GM12891 (cell line): ENCODE data around the gene LZTFL1.

Source experiments
- DNase-seq: peaks from one replicate; pipeline ENCODE4 v3.0.0; 2011; ENCODE audit warnings: low spot score; ENCODE audit not compliant: insufficient read length
- FAIRE-seq: peaks from 2 replicates; lab custom pipeline; 2011; peaks lifted over from hg19 to GRCh38; lab: Jason Lieb, UNC
- PAX5 ChIP-seq: IDR thresholded peaks from 2 replicates; pipeline ENCODE4 v1.6.1; 2011; ENCODE audit warnings: low read length, moderate library complexity, mild to moderate bottlenecking; ENCODE audit not compliant: insufficient read depth, severe bottlenecking
- POLR2A ChIP-seq: IDR thresholded peaks from 2 replicates; pipeline ENCODE4 v1.6.1; 2011; ENCODE audit warnings: low read depth, low read length, control low read depth
- POLR2AphosphoS5 ChIP-seq: IDR thresholded peaks from 2 replicates; pipeline ENCODE4 v1.6.1; 2011; ENCODE audit warnings: low read depth, low read length, control low read depth
- POU2F2 ChIP-seq: IDR thresholded peaks from 2 replicates; pipeline ENCODE4 v1.6.1; 2011; ENCODE audit warnings: low read depth, mild to moderate bottlenecking, control low read depth, low read length, moderate library complexity
- SPI1 ChIP-seq: IDR thresholded peaks from 2 replicates; pipeline ENCODE4 v1.6.1; 2011; ENCODE audit warnings: low read depth, low read length, control low read depth
- TAF1 ChIP-seq: IDR thresholded peaks from 2 replicates; pipeline ENCODE4 v1.6.1; 2011; ENCODE audit warnings: low read depth, low read length, control low read depth

Gene LZTFL1

GRCh38 chr3:45789235-45789812 lies 52.6 kb downstream of the LZTFL1 start:
- TF ChIP-seq POLR2AphosphoS5 (no peak), TAF1 (no peak)
- DNase-seq (no peak), FAIRE-seq (no peak)

DNA sequence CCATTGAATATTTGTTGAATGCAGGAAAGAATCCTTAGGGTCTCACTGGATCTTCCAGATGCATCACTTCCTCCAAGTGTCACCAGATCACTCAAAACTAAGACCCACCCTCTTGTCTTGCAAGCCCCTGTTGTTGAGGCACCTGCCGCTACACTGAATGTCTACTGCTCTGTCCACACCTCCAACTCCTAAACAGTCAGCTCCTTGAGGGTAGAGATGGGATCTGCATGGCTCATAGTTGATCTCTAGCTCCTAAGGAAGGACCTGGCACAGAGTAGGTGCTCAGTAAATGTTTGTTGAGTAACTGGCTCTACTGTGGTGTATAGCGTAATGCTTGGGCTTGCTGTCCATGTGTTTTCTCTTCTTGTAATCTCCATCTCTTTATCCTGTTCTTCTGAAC lies 54.4 kb downstream of the LZTFL1 start:
- FAIRE-seq (no peak), DNase-seq (no peak)
- TF ChIP-seq POLR2A = no peak

- TF ChIP-seq POU2F2 = no peak
- no peak for TF ChIP-seq POLR2AphosphoS5
- no peak for TF ChIP-seq PAX5
- TF ChIP-seq TAF1 = no peak
- TF ChIP-seq POLR2A = no peak
- no peak for FAIRE-seq
- no peak for DNase-seq
Observed at GRCh38 chr3:45786801-45787495, 55.0 kb downstream of the LZTFL1 start.

DNA sequence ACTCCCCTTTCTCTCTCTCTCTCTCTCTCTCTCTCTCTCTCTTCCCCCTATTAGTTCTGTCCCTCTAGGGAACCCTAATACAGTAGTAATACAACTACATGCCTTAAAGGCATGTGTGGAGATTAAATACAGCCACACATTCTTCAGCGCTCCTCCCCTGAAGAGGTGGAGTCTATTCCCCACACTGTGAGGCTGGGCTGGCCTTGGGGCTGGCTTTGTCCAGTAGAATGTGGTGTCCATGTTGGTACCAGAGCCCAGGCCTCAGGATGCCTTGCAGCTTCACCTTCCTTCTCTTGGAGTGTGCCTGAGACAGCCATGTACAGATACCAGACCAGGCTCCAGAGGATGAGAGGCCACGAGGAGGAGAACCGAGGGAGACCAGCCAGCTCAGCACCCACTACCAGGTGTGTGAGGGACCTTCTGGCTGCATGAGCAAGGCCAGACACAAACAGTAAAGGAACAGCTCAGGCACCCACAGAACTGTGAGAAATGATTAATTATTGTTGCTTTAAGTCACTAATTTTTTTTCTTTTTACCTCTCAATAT lies 56.2 kb downstream of the LZTFL1 start:
- no peak for FAIRE-seq

GRCh38 chr3:45783667-45784066 lies 58.3 kb downstream of the LZTFL1 start:
- DNase-seq (no peak), FAIRE-seq (no peak)
- TF ChIP-seq SPI1 (no peak), POLR2A (no peak), POU2F2 (no peak), POLR2AphosphoS5 (no peak), PAX5 (no peak), TAF1 (no peak)

More for the DNA sequence above, 56.2 kb downstream of the LZTFL1 start:
- TF ChIP-seq TAF1 (no peak), POLR2AphosphoS5 (no peak), POLR2A (no peak), PAX5 (no peak), SPI1 (no peak), POU2F2 (no peak)
- DNase-seq = no peak

DNA sequence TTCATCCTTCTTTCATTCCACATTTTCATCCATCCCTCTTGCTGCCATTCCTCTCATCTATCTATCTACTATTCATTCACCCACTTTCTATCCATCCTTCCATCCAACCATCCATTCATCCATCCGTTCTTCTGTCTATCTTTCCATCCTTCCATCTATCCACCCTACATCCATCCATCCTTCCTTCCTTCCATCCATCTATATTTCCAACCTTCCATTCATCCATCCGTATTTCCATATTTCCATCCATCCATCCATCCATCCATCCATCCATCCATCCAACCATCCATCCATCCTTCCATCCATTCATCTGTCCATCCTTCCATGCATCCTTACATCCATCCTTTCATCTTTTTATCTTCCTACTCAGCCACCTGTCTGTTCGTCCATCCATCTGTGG lies 59.5 kb downstream of the LZTFL1 start:
- TF ChIP-seq POU2F2 (no peak), TAF1 (no peak), PAX5 (no peak)
- DNase-seq (no peak), FAIRE-seq (no peak)

DNA sequence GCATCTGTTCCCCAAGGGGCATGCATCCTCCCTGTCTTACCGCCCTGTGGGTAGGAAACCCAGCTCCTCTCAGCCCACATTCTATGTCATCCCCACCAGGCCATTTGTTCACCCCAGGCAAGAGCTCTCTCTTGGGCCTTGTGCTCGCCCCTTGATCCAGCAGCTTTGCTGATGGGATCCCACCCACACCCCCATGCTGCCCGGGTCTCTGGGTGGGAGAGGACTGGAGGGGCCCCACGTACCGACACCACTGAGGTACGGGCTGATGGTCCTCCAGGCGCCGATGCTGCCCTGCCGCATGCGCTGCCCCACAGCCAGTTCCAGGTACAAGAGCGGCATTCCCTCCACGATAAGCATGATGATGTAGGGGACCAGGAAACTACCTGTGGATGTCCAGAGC lies 60.1 kb downstream of the LZTFL1 start:
- DNase-seq (no peak), FAIRE-seq (no peak)
- no peak for TF ChIP-seq POLR2A
- no peak for TF ChIP-seq POLR2AphosphoS5
- no peak for TF ChIP-seq PAX5
- no peak for TF ChIP-seq POU2F2

GRCh38 chr3:45781271-45781670 lies 60.6 kb downstream of the LZTFL1 start:
- DNase-seq (no peak), FAIRE-seq (no peak)
- TF ChIP-seq POU2F2 = no peak
- no peak for TF ChIP-seq POLR2AphosphoS5
- no peak for TF ChIP-seq TAF1
- no peak for TF ChIP-seq POLR2A
- no peak for TF ChIP-seq SPI1
- no peak for TF ChIP-seq PAX5

DNA sequence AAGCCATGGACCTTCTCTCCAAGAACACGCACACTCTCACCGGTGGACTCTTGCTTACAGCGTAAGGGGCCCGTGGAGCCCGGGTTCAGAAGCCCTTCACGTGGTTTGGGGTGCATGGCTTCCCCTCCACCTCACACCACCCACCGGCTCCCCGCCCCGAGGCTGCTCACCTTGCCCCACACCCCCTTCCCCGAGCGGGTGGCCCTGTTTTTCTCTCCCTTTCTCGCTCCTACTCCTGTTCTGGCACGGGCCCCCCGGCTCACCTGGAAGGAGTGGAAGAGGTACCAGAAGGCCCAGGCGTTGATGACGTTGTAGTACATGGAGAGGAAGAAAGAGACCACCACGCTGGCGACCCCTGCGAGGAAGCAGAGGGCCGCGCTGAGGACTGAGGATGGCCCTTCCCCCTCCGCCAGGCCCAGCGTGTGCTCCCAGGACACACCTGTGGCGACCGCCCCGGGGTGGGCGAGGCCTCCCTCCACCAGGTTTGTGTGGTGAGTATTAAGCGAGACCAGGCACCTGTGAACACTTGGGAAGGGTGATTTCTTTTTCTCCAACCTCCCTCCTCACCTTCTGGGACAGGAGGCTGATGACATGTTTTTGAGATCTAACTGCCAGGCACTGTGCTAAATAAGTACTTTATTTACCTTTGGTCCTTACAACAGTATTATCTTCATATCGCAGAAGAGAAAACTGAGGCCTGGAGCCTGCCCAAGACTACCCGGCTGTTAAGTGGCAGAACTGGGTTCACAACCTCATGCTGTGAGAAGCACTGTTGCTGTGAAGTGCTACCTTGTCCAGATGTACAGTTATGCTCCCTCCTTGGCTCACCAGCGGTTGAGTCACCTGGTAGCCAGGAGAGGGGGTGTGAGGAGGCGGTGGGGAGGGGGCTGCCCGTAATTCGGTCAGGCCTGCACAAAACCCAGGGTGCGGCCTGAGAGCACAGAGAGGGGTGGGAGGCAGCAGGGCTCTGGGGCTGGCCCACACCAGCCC lies 61.9 kb downstream of the LZTFL1 start:
- FAIRE-seq (no peak), DNase-seq (no peak)
- TF ChIP-seq TAF1 (no peak), POLR2A (no peak), PAX5 (no peak), POU2F2 (no peak), SPI1 (no peak)

DNA sequence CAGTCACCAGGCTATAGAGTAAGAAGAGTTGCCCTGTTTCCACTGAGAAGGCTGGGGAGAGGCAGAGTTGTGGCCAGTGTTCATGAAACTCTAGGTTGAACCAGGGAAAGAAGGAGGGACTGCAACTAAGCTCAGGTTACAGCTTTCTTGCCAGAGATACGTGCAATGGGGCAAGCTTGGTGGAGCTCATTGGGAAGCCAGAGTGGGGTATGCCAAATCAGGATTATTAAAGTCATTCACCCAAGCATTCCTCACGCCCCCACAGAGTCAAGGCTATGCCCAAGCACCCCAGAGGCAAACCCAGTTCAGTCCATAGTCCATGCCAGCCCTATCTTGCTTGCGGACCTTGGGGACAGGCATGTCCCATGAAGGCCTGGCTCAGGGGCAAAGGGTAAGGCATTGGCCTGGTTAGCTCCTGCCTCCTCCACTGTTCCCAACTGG lies 63.1 kb downstream of the LZTFL1 start:
- DNase-seq (no peak), FAIRE-seq (no peak)

More for the DNA sequence above, 63.1 kb downstream of the LZTFL1 start:
- TF ChIP-seq POU2F2 (no peak), PAX5 (no peak), TAF1 (no peak), SPI1 (no peak), POLR2AphosphoS5 (no peak), POLR2A (no peak)
